ENCODE results near the gene HLX.

Gene HLX

DNA sequence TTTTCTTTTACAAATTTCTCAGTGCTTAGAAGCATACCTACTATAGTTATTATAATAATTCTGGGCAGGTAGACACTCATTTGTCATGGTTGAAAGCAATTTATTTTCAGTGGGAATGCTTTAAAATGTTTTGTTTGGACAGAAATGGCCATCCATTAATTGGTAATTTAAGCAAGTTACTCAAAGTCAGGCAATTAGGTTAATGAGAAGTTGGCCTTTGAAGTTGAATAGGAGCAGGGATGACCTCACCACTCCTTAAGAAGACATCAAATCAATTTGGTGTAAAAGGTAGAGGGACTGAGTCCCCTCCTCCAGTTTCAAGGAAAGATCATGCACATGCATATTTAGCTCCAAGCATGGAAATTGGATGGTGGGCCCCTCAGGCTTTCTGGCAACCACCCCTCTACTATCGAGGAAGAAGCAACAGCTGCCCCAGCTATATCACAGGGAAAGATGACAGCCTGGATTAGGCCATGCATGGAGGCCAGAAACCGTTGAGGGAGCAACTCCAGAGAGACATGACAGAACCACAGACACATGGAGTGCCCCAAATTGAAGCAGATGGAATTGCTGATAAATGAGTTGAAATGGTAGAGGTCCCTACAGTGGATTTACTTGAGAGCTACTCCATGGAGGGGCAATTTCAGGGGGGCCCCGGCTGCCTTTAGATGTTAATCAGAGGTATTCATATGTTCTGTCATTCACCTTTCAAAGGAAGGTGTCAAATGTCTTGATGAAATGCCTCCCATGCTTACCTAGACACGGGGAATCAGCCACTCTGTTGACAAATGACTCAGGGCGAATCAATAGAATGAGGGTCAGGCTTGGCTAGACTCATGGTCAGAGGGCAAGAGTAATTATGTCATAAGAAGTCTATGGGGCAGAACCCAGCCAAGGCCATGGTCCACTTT is 26.7 kb downstream of the HLX start:
- Histone ChIP-seq H3K79me2 (ENCODE audit: insufficient read depth, low read length) (no peaks in the 10 kb centered on the region), H3K4me1 (ENCODE audit: insufficient read depth, low read length) (no peaks in the 10 kb centered on the region), H3K9ac (ENCODE audit: low read depth, low read length) (no peak overlapping the region), H3K36me3 (ENCODE audit: insufficient read depth, low read length) (no peaks in the 10 kb centered on the region), H2AFZ (ENCODE audit: low read depth, low read length) (no peak overlapping the region), H3K27ac (ENCODE audit: low read length) (no peak overlapping the region), H3K4me3 (ENCODE audit: low read depth in 1 of 2, low read length in 2 of 2) (no peak overlapping the region), H3K4me2 (ENCODE audit: insufficient read depth, low read length) (no peak overlapping the region), H4K20me1 (ENCODE audit: insufficient read depth, low read length) (no peaks in the 10 kb centered on the region), H3K9me3 (ENCODE audit: insufficient read depth, low read length, severe bottlenecking) (no peaks in the 10 kb centered on the region), H3K27me3 (ENCODE audit: insufficient read depth, low read length, poor library complexity) (no peaks in the 10 kb centered on the region)
- ATAC-seq (ENCODE audit: insufficient read depth, low read depth): no peak
- DNase-seq: no peak
- TF ChIP-seq, protein P1, sequence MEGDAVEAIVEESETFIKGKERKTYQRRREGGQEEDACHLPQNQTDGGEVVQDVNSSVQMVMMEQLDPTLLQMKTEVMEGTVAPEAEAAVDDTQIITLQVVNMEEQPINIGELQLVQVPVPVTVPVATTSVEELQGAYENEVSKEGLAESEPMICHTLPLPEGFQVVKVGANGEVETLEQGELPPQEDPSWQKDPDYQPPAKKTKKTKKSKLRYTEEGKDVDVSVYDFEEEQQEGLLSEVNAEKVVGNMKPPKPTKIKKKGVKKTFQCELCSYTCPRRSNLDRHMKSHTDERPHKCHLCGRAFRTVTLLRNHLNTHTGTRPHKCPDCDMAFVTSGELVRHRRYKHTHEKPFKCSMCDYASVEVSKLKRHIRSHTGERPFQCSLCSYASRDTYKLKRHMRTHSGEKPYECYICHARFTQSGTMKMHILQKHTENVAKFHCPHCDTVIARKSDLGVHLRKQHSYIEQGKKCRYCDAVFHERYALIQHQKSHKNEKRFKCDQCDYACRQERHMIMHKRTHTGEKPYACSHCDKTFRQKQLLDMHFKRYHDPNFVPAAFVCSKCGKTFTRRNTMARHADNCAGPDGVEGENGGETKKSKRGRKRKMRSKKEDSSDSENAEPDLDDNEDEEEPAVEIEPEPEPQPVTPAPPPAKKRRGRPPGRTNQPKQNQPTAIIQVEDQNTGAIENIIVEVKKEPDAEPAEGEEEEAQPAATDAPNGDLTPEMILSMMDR (IDR thresholded peaks at IDR 0.05; ENCODE audit: borderline replicate concordance, extremely low read depth, low read length, poor library complexity, severe bottlenecking): no peak
- TF ChIP-seq EZH2 (IDR thresholded peaks at IDR 0.05; ENCODE audit: borderline replicate concordance, low read depth, low read length, severe bottlenecking): no peak

DNA sequence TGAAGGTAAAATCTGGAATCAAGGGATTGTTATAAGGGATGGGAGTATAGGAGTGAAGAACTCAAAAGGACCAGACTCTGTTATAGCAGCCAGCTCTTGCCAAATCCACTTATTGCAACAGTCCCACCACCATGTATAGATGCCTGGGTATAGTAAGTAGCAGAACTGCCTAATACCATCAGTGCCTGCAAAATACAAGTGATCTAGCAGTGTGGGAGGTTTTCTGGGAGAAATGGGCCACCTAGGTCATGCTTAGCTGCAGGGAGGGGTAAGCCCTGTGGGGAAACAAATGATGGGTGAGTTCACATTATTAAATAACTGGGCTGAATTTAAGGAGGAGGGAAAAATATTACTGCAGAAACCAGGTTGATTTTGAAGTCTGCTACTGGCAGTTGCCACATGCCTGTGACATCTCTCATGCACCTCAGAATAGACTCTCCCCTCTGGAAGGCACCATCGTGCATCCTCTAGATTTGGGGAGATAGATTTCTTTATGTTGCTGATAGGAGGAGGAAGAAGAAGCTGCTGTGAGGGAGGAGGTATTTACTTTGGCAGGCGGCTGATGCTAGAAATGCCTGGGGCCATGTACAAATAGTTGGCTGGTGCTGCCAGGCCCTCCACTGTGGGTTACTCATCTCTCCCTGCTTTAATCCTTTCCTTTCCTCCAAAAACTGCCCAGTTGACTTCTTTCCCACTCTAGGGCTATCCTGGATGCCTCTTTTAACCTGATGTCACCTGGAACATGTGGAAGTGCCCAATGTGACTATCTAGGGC is 27.5 kb downstream of the HLX start:
- ATAC-seq (ENCODE audit: insufficient read depth, low read depth) (no peak), DNase-seq (no peak)
- H3K9ac ChIP-seq (ENCODE audit: low read depth, low read length): no peak overlapping the region
- no peaks in the 10 kb centered on the region for H3K9me3 ChIP-seq (ENCODE audit: insufficient read depth, low read length, severe bottlenecking)
- H3K79me2 ChIP-seq (ENCODE audit: insufficient read depth, low read length): no peaks in the 10 kb centered on the region
- H3K27me3 ChIP-seq (ENCODE audit: insufficient read depth, low read length, poor library complexity): no peaks in the 10 kb centered on the region
- no peak overlapping the region for H2AFZ ChIP-seq (ENCODE audit: low read depth, low read length)
- TF ChIP-seq, protein P1 (IDR thresholded peaks at IDR 0.05; ENCODE audit: borderline replicate concordance, extremely low read depth, low read length, poor library complexity, severe bottlenecking): no peak
- TF ChIP-seq EZH2 (IDR thresholded peaks at IDR 0.05; ENCODE audit: borderline replicate concordance, low read depth, low read length, severe bottlenecking): no peak
- no peak overlapping the region for H3K4me2 ChIP-seq (ENCODE audit: insufficient read depth, low read length)
- no peaks in the 10 kb centered on the region for H3K36me3 ChIP-seq (ENCODE audit: insufficient read depth, low read length)
- H3K27ac ChIP-seq (ENCODE audit: low read length): no peak overlapping the region
- H3K4me3 ChIP-seq (ENCODE audit: low read depth in 1 of 2, low read length in 2 of 2): no peak overlapping the region
- H3K4me1 ChIP-seq (ENCODE audit: insufficient read depth, low read length): no peaks in the 10 kb centered on the region
- H4K20me1 ChIP-seq (ENCODE audit: insufficient read depth, low read length): no peaks in the 10 kb centered on the region

DNA sequence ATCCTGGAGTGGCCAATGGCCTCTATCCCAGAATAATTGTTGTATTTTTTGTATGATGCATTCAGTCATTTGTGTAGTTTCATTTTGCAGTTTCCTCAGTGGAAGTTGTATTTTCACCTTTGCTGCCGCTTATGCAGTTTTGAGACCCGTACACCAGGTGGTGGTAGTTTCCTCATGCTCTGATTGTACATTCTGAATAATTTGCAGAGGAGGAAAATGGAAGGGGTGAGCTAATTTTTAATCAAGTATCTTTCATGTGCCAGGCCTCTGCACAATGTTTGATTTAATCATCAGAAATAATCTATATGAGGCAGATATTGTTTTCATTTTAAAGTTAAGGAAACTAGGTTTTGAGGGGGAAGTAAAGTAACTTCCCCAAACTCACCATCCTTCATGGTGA is 29.5 kb downstream of the HLX start:
- Histone ChIP-seq H3K4me3 (ENCODE audit: low read depth in 1 of 2, low read length in 2 of 2) (no peak overlapping the region), H3K4me1 (ENCODE audit: insufficient read depth, low read length) (no peaks in the 10 kb centered on the region), H3K9me3 (ENCODE audit: insufficient read depth, low read length, severe bottlenecking) (no peaks in the 10 kb centered on the region), H4K20me1 (ENCODE audit: insufficient read depth, low read length) (no peaks in the 10 kb centered on the region), H3K27ac (ENCODE audit: low read length) (no peak overlapping the region), H3K9ac (ENCODE audit: low read depth, low read length) (no peak overlapping the region), H3K79me2 (ENCODE audit: insufficient read depth, low read length) (no peaks in the 10 kb centered on the region), H3K36me3 (ENCODE audit: insufficient read depth, low read length) (no peaks in the 10 kb centered on the region), H2AFZ (ENCODE audit: low read depth, low read length) (no peak overlapping the region), H3K4me2 (ENCODE audit: insufficient read depth, low read length) (no peak overlapping the region), H3K27me3 (ENCODE audit: insufficient read depth, low read length, poor library complexity) (no peaks in the 10 kb centered on the region)
- no peak for DNase-seq
- TF ChIP-seq EZH2 (IDR thresholded peaks at IDR 0.05; ENCODE audit: borderline replicate concordance, low read depth, low read length, severe bottlenecking): no peak
- TF ChIP-seq, protein P1 (IDR thresholded peaks at IDR 0.05; ENCODE audit: borderline replicate concordance, extremely low read depth, low read length, poor library complexity, severe bottlenecking): peak; percentile 30
- no peak for ATAC-seq (ENCODE audit: insufficient read depth, low read depth)
